GM19035 (cell line): ENCODE measurements around the gene SHISA6.

ENCODE experiments used
- ATAC-seq: cut with Tn5 transposase; IDR thresholded peaks from one replicate; pipeline ENCODE4 v1.9.1; 2021; ENCODE audit not compliant: unreplicated experiment

Gene SHISA6

DNA sequence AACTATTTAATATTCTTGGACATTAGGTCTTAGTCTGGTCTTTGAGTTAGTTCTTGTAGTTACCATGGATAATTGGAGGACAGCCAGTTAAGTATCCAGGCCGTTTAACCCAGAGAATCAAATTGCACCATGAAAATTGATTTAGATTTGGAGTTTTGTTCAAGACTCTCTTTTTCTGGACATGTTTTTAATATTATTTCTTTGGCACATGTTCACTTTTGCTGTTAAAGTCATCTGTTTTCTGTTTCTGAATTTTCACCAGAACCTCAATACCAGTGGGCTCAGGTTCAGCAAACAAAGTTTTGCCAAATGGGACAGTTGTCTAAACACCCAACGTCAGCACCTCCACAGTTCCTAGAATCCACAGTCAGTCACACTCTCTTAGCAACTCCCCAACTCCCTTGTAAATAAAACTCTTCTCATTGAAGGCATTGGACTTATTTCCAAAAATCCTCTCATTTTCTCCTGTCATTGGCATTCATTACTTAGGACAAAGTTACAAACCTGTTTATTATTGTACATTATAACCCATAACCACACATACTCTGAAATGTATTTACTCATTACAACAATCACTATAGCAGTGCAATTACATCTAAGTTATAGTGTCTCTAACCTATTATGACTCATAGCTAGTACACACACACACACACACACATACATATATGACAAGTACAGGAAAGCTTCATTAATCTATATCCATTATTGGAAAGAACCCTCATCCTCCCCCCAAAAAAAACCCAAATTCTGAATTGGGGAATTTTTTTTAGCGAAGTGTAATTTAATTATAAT, 323.8 kb downstream of the SHISA6 start:
- no peak for ATAC-seq

DNA sequence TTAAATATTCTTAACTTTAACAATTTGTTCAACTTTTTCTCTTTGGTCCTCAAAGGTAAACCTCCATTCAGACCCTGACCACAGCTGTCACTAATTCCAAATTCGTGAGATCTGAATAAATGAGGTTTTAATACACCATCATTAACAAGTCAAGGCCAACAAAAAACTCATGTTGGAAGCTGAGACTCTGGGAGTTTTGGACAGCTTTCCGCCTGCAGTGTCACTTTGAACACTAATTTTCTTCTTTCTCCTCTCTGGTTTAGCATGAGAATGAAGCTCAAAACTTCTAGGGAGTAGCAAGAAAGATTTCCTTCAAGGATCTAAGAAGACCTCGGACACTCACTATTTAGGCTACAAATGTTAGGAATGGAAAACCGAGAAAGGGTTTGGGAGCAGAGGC, 324.6 kb downstream of the SHISA6 start:
- no peak for ATAC-seq

- no peak for ATAC-seq
These were observed 338.0 kb downstream of the SHISA6 start for GRCh38 chr17:11578998-11579397.

DNA sequence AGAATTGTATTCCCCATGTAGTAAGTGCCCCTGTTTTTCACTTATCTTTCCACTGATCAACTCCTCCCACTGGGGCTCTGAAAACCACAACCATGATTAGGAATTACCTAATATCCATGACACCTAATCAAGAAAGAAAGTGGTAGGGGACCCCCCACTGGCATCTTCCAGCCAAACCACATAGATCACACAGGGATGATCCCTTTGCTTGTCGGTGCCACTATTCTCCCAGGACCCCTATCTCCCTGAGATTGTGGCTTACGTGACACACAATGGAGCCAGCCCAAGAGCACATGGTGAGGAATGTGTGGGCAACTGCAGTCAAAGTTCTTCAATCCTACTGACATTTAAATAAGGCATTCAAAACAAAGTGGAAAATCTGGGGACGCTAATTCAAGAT, 339.7 kb downstream of the SHISA6 start:
- ATAC-seq, result no peak

DNA sequence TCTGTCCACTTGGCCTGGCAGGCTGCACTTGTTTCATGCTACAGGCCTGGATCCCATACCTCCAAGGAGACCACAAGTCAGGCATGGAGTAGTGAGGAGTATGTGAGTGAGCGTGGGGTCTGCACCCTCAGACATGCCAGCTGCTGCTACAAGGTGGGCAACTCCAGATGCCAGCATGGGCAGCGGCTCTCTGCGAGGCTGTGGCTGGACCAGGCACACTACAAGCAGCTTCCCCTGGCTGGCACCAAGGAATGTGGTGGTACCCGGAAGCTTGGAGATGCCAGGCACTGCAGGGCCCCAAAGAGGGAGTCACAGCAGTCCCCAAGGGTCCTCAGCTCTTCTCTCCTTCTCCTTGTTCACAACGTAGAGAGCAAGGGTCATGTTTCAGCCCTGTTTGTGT, 341.2 kb downstream of the SHISA6 start:
- no peak for ATAC-seq

- no peak for ATAC-seq
These were observed 342.4 kb downstream of the SHISA6 start for GRCh38 chr17:11583306-11583992.

DNA sequence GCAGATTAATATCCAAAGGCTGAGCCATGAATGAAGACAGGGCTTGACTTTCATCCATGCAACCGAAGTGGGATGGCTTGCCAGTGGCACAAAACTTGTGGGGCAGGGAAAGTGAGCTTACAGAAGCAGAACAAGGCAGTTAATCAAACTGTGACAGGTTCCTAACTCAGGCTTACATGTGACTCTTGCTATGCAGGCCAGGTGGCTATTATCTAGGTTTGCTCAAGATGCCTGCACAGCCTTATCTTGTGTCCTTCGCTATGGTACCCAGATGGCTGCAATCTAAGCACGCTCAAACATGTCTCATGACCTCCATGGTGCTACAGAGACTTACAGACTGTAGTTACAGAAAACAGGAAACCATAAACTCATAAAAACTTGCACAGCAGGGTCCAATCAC, 348.7 kb downstream of the SHISA6 start:
- no peak for ATAC-seq

DNA sequence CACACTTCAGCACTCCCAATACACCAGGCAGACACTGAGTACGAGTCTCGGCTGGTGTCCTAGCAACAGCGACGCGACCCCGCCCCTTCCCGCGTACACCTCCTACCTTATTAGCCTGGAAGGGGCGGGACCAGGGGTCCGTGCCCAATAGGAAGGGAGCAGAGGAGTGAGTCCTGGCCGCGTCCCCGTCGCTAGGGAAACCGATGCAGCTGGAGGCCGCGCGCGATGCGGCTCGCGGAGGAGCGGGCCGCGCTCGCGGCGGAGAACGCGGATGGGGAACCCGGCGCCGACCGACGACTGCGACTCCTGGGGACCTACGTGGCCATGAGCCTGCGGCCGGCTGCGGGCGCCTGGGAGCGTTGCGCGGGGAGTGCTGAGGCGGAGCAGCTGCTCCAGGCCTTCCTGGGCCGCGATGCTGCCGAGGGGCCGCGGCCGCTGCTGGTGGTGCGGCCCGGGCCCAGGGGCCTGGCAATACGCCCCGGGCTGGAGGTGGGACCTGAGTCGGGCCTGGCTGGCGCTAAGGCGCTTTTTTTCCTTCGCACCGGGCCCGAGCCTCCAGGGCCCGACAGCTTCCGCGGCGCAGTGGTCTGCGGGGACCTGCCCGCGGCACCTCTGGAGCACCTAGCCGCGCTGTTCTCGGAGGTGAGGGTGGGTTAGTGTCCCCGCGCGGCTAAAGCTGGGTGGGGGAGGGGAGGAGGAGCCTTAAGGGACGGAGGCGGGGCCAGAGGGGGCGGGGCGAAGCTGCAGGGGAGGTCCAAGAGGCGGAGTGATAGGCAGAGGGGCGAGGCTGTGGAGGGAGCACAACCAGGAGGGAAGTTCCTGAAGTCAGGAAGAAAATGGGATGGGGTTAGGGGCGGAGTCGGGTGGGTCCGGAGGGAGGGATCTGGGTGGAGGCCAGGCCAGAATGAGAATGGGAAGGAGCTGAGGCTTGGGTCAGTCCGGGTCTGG, 357.5 kb downstream of the SHISA6 start, which contains the start of gene DNAH9:
Gene DNAH9 (plus strand): TSS at position 197 of the 948 bp plus-strand sequence. CDS start 29 bp downstream, at position 226.
- no peak for ATAC-seq

DNA sequence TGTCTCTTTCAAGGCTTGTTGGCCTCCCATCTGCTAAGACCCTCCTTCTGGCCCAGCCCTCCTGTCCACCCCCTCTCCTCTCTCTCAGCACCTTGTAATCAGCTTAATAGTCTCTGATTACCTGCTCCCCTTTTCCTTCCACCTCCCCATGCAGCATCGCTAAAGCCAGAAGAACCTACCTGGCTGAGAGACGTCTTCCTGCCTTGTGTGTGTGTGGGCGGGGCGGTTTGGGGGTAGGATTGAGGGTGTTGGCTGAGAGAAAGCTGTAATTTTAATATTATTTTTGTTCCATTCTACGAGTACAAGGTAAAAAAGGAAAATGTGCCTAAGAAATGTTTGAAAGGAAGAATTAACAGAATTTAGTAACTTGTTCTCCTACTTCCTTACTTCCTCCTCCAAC, 360.6 kb downstream of the SHISA6 start:
- ATAC-seq, result no peak

DNA sequence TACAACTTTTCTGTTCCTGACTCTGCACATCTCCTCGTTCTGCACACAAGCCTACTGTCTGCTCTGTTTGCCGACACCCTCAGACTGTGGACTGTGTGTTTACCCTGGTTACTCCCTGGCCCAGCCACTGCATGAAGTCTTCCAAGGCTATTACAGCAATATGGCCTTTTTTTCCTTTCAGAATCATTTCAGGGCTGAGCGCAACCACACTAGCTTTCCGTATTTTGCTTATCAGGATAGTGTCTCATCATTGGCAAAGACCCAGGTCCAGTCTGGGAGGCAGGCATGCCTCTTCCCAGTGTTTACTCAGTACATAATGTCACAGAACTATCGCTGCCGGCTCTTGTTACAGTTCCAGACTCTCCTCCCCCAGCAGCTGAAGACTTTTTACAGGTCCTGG, 367.4 kb downstream of the SHISA6 start:
- ATAC-seq, result no peak

DNA sequence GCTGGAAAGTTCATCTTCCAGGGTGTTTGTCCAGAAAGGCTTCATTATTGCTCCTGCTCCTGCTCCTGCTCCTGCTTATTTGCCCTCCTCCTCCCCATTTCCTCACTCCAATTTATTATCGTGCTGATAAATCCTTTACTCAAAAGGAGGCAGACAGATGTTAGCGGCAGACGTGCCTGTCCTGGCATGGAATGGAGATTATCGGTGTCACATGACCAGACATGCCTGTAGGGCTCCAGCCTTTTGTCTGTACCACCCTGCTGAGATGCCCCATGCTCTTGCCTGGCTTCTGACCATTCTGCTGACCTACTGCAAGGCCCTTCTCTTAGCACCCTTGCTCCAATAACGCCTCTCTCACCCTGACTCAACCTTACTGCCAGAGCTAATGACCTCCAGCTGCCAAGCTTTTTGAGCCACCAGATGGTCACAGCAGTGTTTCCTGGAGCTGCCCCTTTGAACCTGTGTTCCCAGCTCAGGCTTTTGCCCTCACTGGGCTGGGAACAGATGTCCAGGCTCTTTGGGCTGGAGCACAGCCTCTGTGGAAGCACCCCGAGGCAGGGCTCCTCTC, 370.1 kb downstream of the SHISA6 start:
- ATAC-seq, result no peak

DNA sequence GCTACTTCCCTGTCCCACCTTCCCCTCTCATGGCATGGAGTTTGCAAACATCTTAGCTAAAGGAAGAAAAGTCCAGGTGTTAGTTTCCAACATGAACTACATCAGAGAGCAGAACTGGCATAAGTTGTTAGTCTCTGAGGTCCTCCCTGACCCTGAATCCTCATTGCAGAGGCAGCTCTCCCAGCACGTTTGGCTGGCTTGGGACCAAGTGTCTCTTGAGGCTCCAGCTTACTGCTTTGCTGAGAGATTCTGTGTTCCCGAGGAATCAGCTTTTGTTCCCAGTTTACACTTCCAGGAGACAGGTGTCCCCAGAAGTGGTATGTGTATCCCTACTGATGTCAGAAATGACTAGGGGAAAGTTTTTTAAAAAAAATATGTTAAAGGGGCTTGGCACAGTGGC, 371.9 kb downstream of the SHISA6 start:
- ATAC-seq, result no peak
